ENCODE measurements around the gene DLGAP1.

Gene DLGAP1

DNA sequence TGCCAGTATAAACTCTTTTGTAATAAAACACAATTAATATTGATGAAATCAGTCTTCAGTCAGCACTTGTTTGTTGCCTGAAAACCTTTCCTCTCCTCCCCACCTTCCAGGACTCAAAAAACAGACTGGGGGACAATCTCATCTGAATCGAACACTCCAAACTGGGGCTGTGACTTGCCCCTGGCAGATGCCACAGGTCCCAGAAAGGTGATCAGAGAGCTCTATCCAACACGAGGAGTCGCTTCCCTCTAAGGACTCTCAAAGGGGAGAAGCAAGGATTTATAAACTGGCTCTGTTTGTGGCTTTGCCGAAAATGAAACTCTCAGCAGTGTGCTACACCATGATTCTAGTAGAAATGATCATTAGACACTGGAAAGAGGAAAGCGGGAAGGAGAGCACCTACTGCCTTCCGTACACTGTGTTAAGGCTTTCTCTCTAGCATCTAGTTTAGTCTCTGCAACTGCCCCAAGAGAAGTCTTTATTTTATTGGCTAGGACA is 805.9 kb downstream of the DLGAP1 start:
- no peak overlapping the region for H3K4me3 ChIP-seq (replicated peaks; ENCODE audit: insufficient read depth, low read length)
- no peak overlapping the region for H3K27ac ChIP-seq (replicated peaks)
- DNase-seq (ENCODE audit: low read depth in 1 of 2, low spot score in 1 of 2): no peak
- no peaks in the 10 kb centered on the region for H3K27me3 ChIP-seq (ENCODE audit: insufficient read depth, poor library complexity, severe bottlenecking)
- TF ChIP-seq REST (IDR thresholded peaks at IDR 0.05; ENCODE audit: insufficient replicate concordance, low read depth): no peak
- no peak for TF ChIP-seq POLR2AphosphoS5 (IDR thresholded peaks at IDR 0.05; ENCODE audit: low read depth)
- no peak for TF ChIP-seq CTCF (IDR thresholded peaks at IDR 0.05; ENCODE audit: insufficient read depth, low read length)
- no peak for TF ChIP-seq GABPA (IDR thresholded peaks at IDR 0.05; ENCODE audit: low read depth)
- no peak for TF ChIP-seq SPI1 (IDR thresholded peaks at IDR 0.05; ENCODE audit: borderline replicate concordance, low read depth)

GRCh38 chr18:3648641-3649040 is 806.5 kb downstream of the DLGAP1 start:
- DNase-seq (ENCODE audit: low read depth in 1 of 2, low spot score in 1 of 2): no peak
- Histone ChIP-seq H3K27ac (replicated peaks) (no peak overlapping the region), H3K4me3 (replicated peaks; ENCODE audit: insufficient read depth, low read length) (no peak overlapping the region), H3K27me3 (ENCODE audit: insufficient read depth, poor library complexity, severe bottlenecking) (no peaks in the 10 kb centered on the region)
- TF ChIP-seq REST (IDR thresholded peaks at IDR 0.05; ENCODE audit: insufficient replicate concordance, low read depth) (no peak), SPI1 (IDR thresholded peaks at IDR 0.05; ENCODE audit: borderline replicate concordance, low read depth) (no peak), CTCF (IDR thresholded peaks at IDR 0.05; ENCODE audit: insufficient read depth, low read length) (no peak), POLR2AphosphoS5 (IDR thresholded peaks at IDR 0.05; ENCODE audit: low read depth) (no peak)

GRCh38 chr18:3648200-3648599 is 806.9 kb downstream of the DLGAP1 start:
- TF ChIP-seq REST (IDR thresholded peaks at IDR 0.05; ENCODE audit: insufficient replicate concordance, low read depth) (no peak), GABPA (IDR thresholded peaks at IDR 0.05; ENCODE audit: low read depth) (no peak), SPI1 (IDR thresholded peaks at IDR 0.05; ENCODE audit: borderline replicate concordance, low read depth) (no peak), CTCF (IDR thresholded peaks at IDR 0.05; ENCODE audit: insufficient read depth, low read length) (no peak), POLR2AphosphoS5 (IDR thresholded peaks at IDR 0.05; ENCODE audit: low read depth) (no peak)

More at GRCh38 chr18:3648200-3648599, 806.9 kb downstream of the DLGAP1 start:
- H3K27ac ChIP-seq (replicated peaks): no peak overlapping the region
- no peak for DNase-seq (ENCODE audit: low read depth in 1 of 2, low spot score in 1 of 2)
- H3K27me3 ChIP-seq (ENCODE audit: insufficient read depth, poor library complexity, severe bottlenecking): no peaks in the 10 kb centered on the region
- H3K4me3 ChIP-seq (replicated peaks; ENCODE audit: insufficient read depth, low read length): no peak overlapping the region

Measured in HL-60 (cell line).